Endothelial cell (in vitro differentiated cells): ENCODE results near the gene SDHAF3. TPM values are rescaled to one million over a fixed set of nuclear protein-coding genes. Genes with fewer than 3 reads are reported as not detected.
A peak's percentile ranks its signal among the peaks of the same experiment; 100 is the strongest.

ENCODE experiments used
- DNase-seq: peaks from one replicate; pipeline ENCODE4 v3.0.0; 2021; ENCODE audit warnings: low spot score
- H3K27ac Mint-ChIP-seq: one replicate; pipeline ENCODE4 v1.8.0; 2021; ENCODE audit warnings: mixed read lengths, inconsistent platforms; ENCODE audit not compliant: unreplicated experiment
- H3K27me3 Mint-ChIP-seq: one replicate; pipeline ENCODE4 v1.8.0; 2021; ENCODE audit warnings: mild to moderate bottlenecking, moderate library complexity, mixed read lengths, inconsistent platforms; ENCODE audit not compliant: unreplicated experiment
- H3K36me3 Mint-ChIP-seq: one replicate; pipeline ENCODE4 v1.8.0; 2021; ENCODE audit warnings: mild to moderate bottlenecking, low read depth, mixed read lengths, inconsistent platforms; ENCODE audit not compliant: unreplicated experiment
- H3K4me1 Mint-ChIP-seq: one replicate; pipeline ENCODE4 v1.8.0; 2021; ENCODE audit warnings: mild to moderate bottlenecking, mixed read lengths, inconsistent platforms; ENCODE audit not compliant: unreplicated experiment
- H3K4me3 Mint-ChIP-seq: one replicate; pipeline ENCODE4 v1.8.0; 2021; ENCODE audit warnings: mild to moderate bottlenecking, mixed read lengths, inconsistent platforms; ENCODE audit not compliant: unreplicated experiment
- H3K9me3 Mint-ChIP-seq: one replicate; pipeline ENCODE4 v1.8.0; 2021; ENCODE audit warnings: mixed read lengths, inconsistent platforms; ENCODE audit not compliant: unreplicated experiment
- CTCF ChIP-seq: fragments of 200-600 bp; sonication (generic); IDR thresholded peaks from one replicate; pipeline ENCODE4 v1.5.0; 2021; ENCODE audit warnings: antibody characterized with exemption; ENCODE audit not compliant: unreplicated experiment
- total RNA-seq: library from RNA; stranded (reverse); fragmentation: NEBNext Ultra II Directional; extraction: Animal tissue kit (Norgen Biotek cat#: 25700); gene quantifications from one replicate; pipeline ENCODE4 v1.2.1, GENCODE V29; 2021; ENCODE audit not compliant: unreplicated experiment

SDHAF3 gene
- total RNA-seq, 1 donor from 2014 or later, result 6.7 TPM

- H3K4me1 Mint-ChIP-seq, result no peaks in the 10 kb centered on the region
- peaks cover 4% of the 10 kb centered on the region for H3K27me3 Mint-ChIP-seq
- no peak for TF ChIP-seq CTCF
- H3K27ac Mint-ChIP-seq, result no peak overlapping the region
- DNase-seq, result no peak
- H3K9me3 Mint-ChIP-seq, result no peaks in the 10 kb centered on the region
- H3K36me3 Mint-ChIP-seq, result peaks cover 3% of the 10 kb centered on the region
- no peak overlapping the region for H3K4me3 Mint-ChIP-seq
Observed at GRCh38 chr7:97166308-97166707, 48.8 kb downstream of the SDHAF3 start.

GRCh38 chr7:97167176-97167575, 49.7 kb downstream of the SDHAF3 start:
- TF ChIP-seq CTCF, result no peak
- Mint-ChIP-seq H3K27ac (no peak overlapping the region), H3K4me1 (no peaks in the 10 kb centered on the region), H3K4me3 (no peak overlapping the region), H3K27me3 (peaks cover 2% of the 10 kb centered on the region), H3K36me3 (no peaks in the 10 kb centered on the region), H3K9me3 (no peaks in the 10 kb centered on the region)
- DNase-seq, result no peak

- H3K4me3 Mint-ChIP-seq, result no peak overlapping the region
- DNase-seq, result no peak
- no peaks in the 10 kb centered on the region for H3K36me3 Mint-ChIP-seq
- no peak for TF ChIP-seq CTCF
- H3K27me3 Mint-ChIP-seq, result peaks cover 2% of the 10 kb centered on the region
- no peak overlapping the region for H3K27ac Mint-ChIP-seq
- H3K4me1 Mint-ChIP-seq, result no peaks in the 10 kb centered on the region
- no peaks in the 10 kb centered on the region for H3K9me3 Mint-ChIP-seq
Observed at GRCh38 chr7:97167749-97168148, 50.3 kb downstream of the SDHAF3 start.

GRCh38 chr7:97174303-97174702, 56.8 kb downstream of the SDHAF3 start:
- peaks cover 2% of the 10 kb centered on the region for H3K27me3 Mint-ChIP-seq
- peaks cover 3% of the 10 kb centered on the region for H3K4me1 Mint-ChIP-seq
- H3K4me3 Mint-ChIP-seq, result no peak overlapping the region
- TF ChIP-seq CTCF, result no peak
- DNase-seq, result no peak
- H3K27ac Mint-ChIP-seq, result no peak overlapping the region
- H3K36me3 Mint-ChIP-seq, result no peaks in the 10 kb centered on the region
- no peaks in the 10 kb centered on the region for H3K9me3 Mint-ChIP-seq

GRCh38 chr7:97179454-97180104, 62.1 kb downstream of the SDHAF3 start:
- peaks cover 2% of the 10 kb centered on the region for H3K27me3 Mint-ChIP-seq
- TF ChIP-seq CTCF, result peak; percentile 84
- H3K4me1 Mint-ChIP-seq, result peaks cover 1% of the 10 kb centered on the region
- no peaks in the 10 kb centered on the region for H3K9me3 Mint-ChIP-seq
- no peaks in the 10 kb centered on the region for H3K36me3 Mint-ChIP-seq
- H3K27ac Mint-ChIP-seq, result no peak overlapping the region
- H3K4me3 Mint-ChIP-seq, result no peak overlapping the region
- peak; percentile 44 for DNase-seq
